H1 (cell line): ENCODE results near the gene FHIT. TPM values are rescaled to one million over a fixed set of nuclear protein-coding genes. Genes with fewer than 3 reads are reported as not detected.

Experiments
- CHD7 ChIP-seq: fragments of 300-600 bp; sonication (generic); IDR thresholded peaks from 2 replicates; pipeline ENCODE4 v1.7.1; 2012; ENCODE audit warnings: low read length, moderate library complexity, mild to moderate bottlenecking, inconsistent platforms; ENCODE audit not compliant: insufficient replicate concordance
- CTBP2 ChIP-seq: IDR thresholded peaks from 2 replicates; pipeline ENCODE4 v1.7.0; 2011; ENCODE audit warnings: borderline replicate concordance, mild to moderate bottlenecking, moderate library complexity, mixed read lengths, low read length; ENCODE audit not compliant: insufficient read depth, insufficient read length
- E2F6 ChIP-seq: IDR thresholded peaks from 2 replicates; pipeline ENCODE4 v1.6.1; 2012; ENCODE audit warnings: inconsistent platforms
- KDM5A ChIP-seq: fragments of 200-600 bp; IDR thresholded peaks from 2 replicates; pipeline ENCODE4 v1.7.1; 2012; ENCODE audit warnings: mild to moderate bottlenecking, low read length, inconsistent platforms, mixed read lengths
- MAX ChIP-seq: IDR thresholded peaks from 2 replicates; pipeline ENCODE4 v1.6.1; 2012; ENCODE audit warnings: inconsistent platforms
- PHF8 ChIP-seq: fragments of 200-600 bp; sonication (generic); conservative IDR thresholded peaks from 2 replicates; pipeline ENCODE4 v1.7.1; 2012; ENCODE audit warnings: low read depth, mild to moderate bottlenecking, inconsistent platforms, low read length, moderate library complexity
- POLR2A ChIP-seq, 2 experiments: IDR thresholded peaks; 1 replicate in 1 of 2; 2 replicates in 1 of 2; pipeline ENCODE4 v1.6.1; 2011; ENCODE audit warnings: low read depth in 2 of 2, low read length in 2 of 2, mild to moderate bottlenecking in 2 of 2; ENCODE audit errors: control extremely low read depth in 1 of 2
- SP4 ChIP-seq: IDR thresholded peaks from 2 replicates; pipeline ENCODE4 v1.6.1; 2012; ENCODE audit warnings: low read length, inconsistent platforms
- polyA plus RNA-seq, 7 experiments: library from polyadenylated mRNA; depleted of rRNA in 3 of 7; stranded (reverse) in 5 of 7; unstranded in 2 of 7; fragments of >200 nt in 5 of 7; fragments of 200-250 nt in 2 of 7; gene quantifications; 1 replicate in 5 of 7; 2 replicates in 1 of 7; 4 replicates in 1 of 7; pipeline versions ENCODE4 v1.2.1 to v1.2.3, GENCODE V29; 2011 to 2013; ENCODE audit warnings: missing spikeins in 2 of 7, mixed read lengths in 2 of 7
- total RNA-seq: library from RNA; stranded (reverse); fragmentation: NEBNext Ultra II Directional; extraction: Animal tissue kit (Norgen Biotek cat#: 25700); gene quantifications from 2 replicates; pipeline ENCODE4 v1.2.1, GENCODE V29; 2021

The FHIT gene
- total and polyA plus RNA-seq, 2 of the 8 experiments (the other 6 are each of a cell fraction or from before 2014, with no cell fraction given) = 1.2 to 3.2 TPM

- no peak for TF ChIP-seq CHD7
- no peak for TF ChIP-seq E2F6
- TF ChIP-seq SP4 = no peak
- no peak for TF ChIP-seq POLR2A (IDR thresholded peaks at IDR 0.05; ENCODE audit: control extremely low read depth in 1 of 2, low read depth in 2 of 2, low read length in 2 of 2)
- TF ChIP-seq CTBP2 = no peak
- TF ChIP-seq MAX = no peak
- TF ChIP-seq KDM5A = no peak
- no peak for TF ChIP-seq PHF8
Measured at GRCh38 chr3:60140160-60140559, 1111.1 kb downstream of the FHIT start (continued).
